HG03175 (cell line): Measurements from ENCODE around the gene FAM177A1.

ENCODE experiments used
- ATAC-seq: cut with Tn5 transposase; IDR thresholded peaks from one replicate; pipeline ENCODE4 v1.9.1; 2021; ENCODE audit warnings: mild to moderate bottlenecking, moderate library complexity; ENCODE audit not compliant: unreplicated experiment

Gene FAM177A1

GRCh38 chr14:35122696-35123387 lies 76.8 kb downstream of the FAM177A1 start:
- no peak for ATAC-seq

GRCh38 chr14:35123388-35123703 lies 77.3 kb downstream of the FAM177A1 start:
- no peak for ATAC-seq

GRCh38 chr14:35124127-35124526 lies 78.1 kb downstream of the FAM177A1 start:
- no peak for ATAC-seq
